ENCODE measurements around the gene UBA6.

Gene UBA6

DNA sequence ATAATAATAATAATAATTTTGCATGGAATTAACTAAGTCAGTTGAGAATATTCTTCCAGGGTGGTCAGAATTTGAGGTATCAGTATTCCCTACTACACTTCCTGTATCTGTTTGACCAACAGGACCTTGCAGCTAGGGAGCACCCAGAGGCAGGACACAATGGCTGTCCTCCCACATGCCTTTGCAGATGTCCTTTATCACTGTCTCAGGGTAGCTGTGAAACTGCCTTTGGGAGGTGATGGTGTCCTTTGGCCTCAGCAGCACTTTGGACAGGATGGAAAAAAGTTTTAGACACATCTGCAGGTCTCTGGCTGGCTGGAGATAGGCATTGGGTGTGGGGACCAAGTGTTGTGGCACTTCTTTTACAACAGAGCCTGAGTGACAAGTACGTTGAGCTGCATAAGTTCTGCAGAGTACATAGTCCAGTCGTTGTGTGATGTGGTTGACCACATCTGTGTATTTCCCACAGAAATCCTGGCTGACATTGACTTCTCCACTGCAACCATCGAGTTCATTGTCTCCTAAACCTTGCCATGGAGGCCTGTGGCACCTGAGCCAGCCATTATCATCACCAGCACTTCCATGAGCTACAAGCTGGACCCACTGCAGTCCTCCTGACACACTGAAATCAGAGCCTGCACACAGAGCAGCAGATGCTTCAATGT lies 19.1 kb upstream of the UBA6 start:
- no peak for TF ChIP-seq CTCF (conservative IDR thresholded peaks at IDR 0.05; ENCODE audit: low read length)
- no peak for TF ChIP-seq EZH2phosphoT487 (IDR thresholded peaks at IDR 0.05; ENCODE audit: borderline replicate concordance)
- Histone ChIP-seq H3K79me2 (ENCODE audit: insufficient read depth, low read length) (no peaks in the 10 kb centered on the region), H3K9ac (ENCODE audit: low read depth, low read length, poor library complexity, severe bottlenecking) (no peak overlapping the region)

GRCh38 chr4:67718848-67719247 lies 17.9 kb upstream of the UBA6 start:
- Histone ChIP-seq H3K9me2 (replicated peaks; ENCODE audit: low read depth, low read length) (no peaks in the 10 kb centered on the region), H3K36me3 (ENCODE audit: insufficient read depth, low read length) (peaks cover 11% of the 10 kb centered on the region; the same call in 1 of the 2 replicates), H2AFZ (ENCODE audit: low read length) (no peak overlapping the region), H3K4me1 (ENCODE audit: insufficient read depth, low read length, poor library complexity, severe bottlenecking) (peaks cover 6% of the 10 kb centered on the region), H4K20me1 (ENCODE audit: insufficient read depth, low read length, poor library complexity, severe bottlenecking) (no peaks in the 10 kb centered on the region), H3K4me3 (ENCODE audit: low read length, poor library complexity, severe bottlenecking) (no peak overlapping the region), H3K27me3 (ENCODE audit: insufficient read depth, low read length, poor library complexity, severe bottlenecking) (no peaks in the 10 kb centered on the region), H3K79me2 (ENCODE audit: insufficient read depth, low read length) (no peaks in the 10 kb centered on the region), H3K9ac (ENCODE audit: low read depth, low read length, poor library complexity, severe bottlenecking) (no peak overlapping the region), H3K4me2 (ENCODE audit: low read depth, low read length, poor library complexity, severe bottlenecking) (no peak overlapping the region), H3F3A (ENCODE audit: low read depth) (no peaks in the 10 kb centered on the region), H3K9me3 (ENCODE audit: insufficient read depth, low read depth, low read length) (no peaks in the 10 kb centered on the region)
- TF ChIP-seq EZH2phosphoT487 (IDR thresholded peaks at IDR 0.05; ENCODE audit: borderline replicate concordance): no peak
- TF ChIP-seq CTCF (conservative IDR thresholded peaks at IDR 0.05; ENCODE audit: low read length): no peak

More for the DNA sequence above, 19.1 kb upstream of the UBA6 start:
- no peak overlapping the region for H3K4me3 ChIP-seq (ENCODE audit: low read length, poor library complexity, severe bottlenecking)
- no peak overlapping the region for H2AFZ ChIP-seq (ENCODE audit: low read length)
- H3K36me3 ChIP-seq (ENCODE audit: insufficient read depth, low read length): peaks cover 11% of the 10 kb centered on the region; the same call in 1 of the 2 replicates
- H4K20me1 ChIP-seq (ENCODE audit: insufficient read depth, low read length, poor library complexity, severe bottlenecking): no peaks in the 10 kb centered on the region
- H3F3A ChIP-seq (ENCODE audit: low read depth): no peaks in the 10 kb centered on the region
- H3K4me2 ChIP-seq (ENCODE audit: low read depth, low read length, poor library complexity, severe bottlenecking): no peak overlapping the region
- H3K9me3 ChIP-seq (ENCODE audit: insufficient read depth, low read depth, low read length): no peaks in the 10 kb centered on the region
- no peaks in the 10 kb centered on the region for H3K9me2 ChIP-seq (replicated peaks; ENCODE audit: low read depth, low read length)
- no peaks in the 10 kb centered on the region for H3K4me1 ChIP-seq (ENCODE audit: insufficient read depth, low read length, poor library complexity, severe bottlenecking)
- H3K27me3 ChIP-seq (ENCODE audit: insufficient read depth, low read length, poor library complexity, severe bottlenecking): no peaks in the 10 kb centered on the region

GRCh38 chr4:67717586-67717985 lies 16.6 kb upstream of the UBA6 start:
- no peaks in the 10 kb centered on the region for H4K20me1 ChIP-seq (ENCODE audit: insufficient read depth, low read length, poor library complexity, severe bottlenecking)
- TF ChIP-seq EZH2phosphoT487 (IDR thresholded peaks at IDR 0.05; ENCODE audit: borderline replicate concordance) (no peak), CTCF (conservative IDR thresholded peaks at IDR 0.05; ENCODE audit: low read length) (no peak)

More at GRCh38 chr4:67717586-67717985, 16.6 kb upstream of the UBA6 start:
- H3K4me2 ChIP-seq (ENCODE audit: low read depth, low read length, poor library complexity, severe bottlenecking): no peak overlapping the region
- H3K36me3 ChIP-seq (ENCODE audit: insufficient read depth, low read length): peaks cover 11% of the 10 kb centered on the region; the same call in 1 of the 2 replicates
- H3K9ac ChIP-seq (ENCODE audit: low read depth, low read length, poor library complexity, severe bottlenecking): no peak overlapping the region
- H3K9me3 ChIP-seq (ENCODE audit: insufficient read depth, low read depth, low read length): no peaks in the 10 kb centered on the region
- H3F3A ChIP-seq (ENCODE audit: low read depth): no peaks in the 10 kb centered on the region
- H3K9me2 ChIP-seq (replicated peaks; ENCODE audit: low read depth, low read length): no peaks in the 10 kb centered on the region
- no peak overlapping the region for H3K4me3 ChIP-seq (ENCODE audit: low read length, poor library complexity, severe bottlenecking)
- H3K4me1 ChIP-seq (ENCODE audit: insufficient read depth, low read length, poor library complexity, severe bottlenecking): peaks cover 11% of the 10 kb centered on the region
- H2AFZ ChIP-seq (ENCODE audit: low read length): no peak overlapping the region
- H3K79me2 ChIP-seq (ENCODE audit: insufficient read depth, low read length): no peaks in the 10 kb centered on the region
- no peaks in the 10 kb centered on the region for H3K27me3 ChIP-seq (ENCODE audit: insufficient read depth, low read length, poor library complexity, severe bottlenecking)
